HG03175 (cell line): ENCODE measurements around the gene POLR3K.
"Not testable (repeated sequence)": the region's sequence is repeated elsewhere in the genome, so short reads cannot be mapped to it uniquely, and the experiment has no call there.

Experiments used
- ATAC-seq: cut with Tn5 transposase; IDR thresholded peaks from one replicate; pipeline ENCODE4 v1.9.1; 2021; ENCODE audit warnings: mild to moderate bottlenecking, moderate library complexity; ENCODE audit not compliant: unreplicated experiment

POLR3K gene

GRCh38 chr16:24151-24550 is 29.3 kb downstream of the POLR3K start:
- ATAC-seq = not testable (repeated sequence)

- not testable (repeated sequence) for ATAC-seq
Observed at GRCh38 chr16:20886-21285, 32.5 kb downstream of the POLR3K start.

GRCh38 chr16:17062-17765 is 36.2 kb downstream of the POLR3K start:
- not testable (repeated sequence) for ATAC-seq

- not testable (repeated sequence) for ATAC-seq
Observed at GRCh38 chr16:10772-11171, 42.6 kb downstream of the POLR3K start.

GRCh38 chr16:9903-10665 is 43.3 kb downstream of the POLR3K start:
- ATAC-seq = no peak
